Esophagus squamous epithelium (tissue), 4 donors: Measurements from ENCODE around the gene CEACAM16.

Source experiments
- POLR2A ChIP-seq, 4 donors: fragments of 450-650 bp; IDR thresholded peaks; one replicate each; pipeline ENCODE4 v1.6.1; 2017; ENCODE audit warnings: antibody characterized with exemption in 4 of 4, mild to moderate bottlenecking in 4 of 4, moderate library complexity in 3 of 4
- TF ChIP-seq, protein P1 (sequence below), 6 experiments: fragments of 450-650 bp in 4 of 6; fragments of 200-600 bp in 2 of 6; sonication (generic) in 2 of 6; IDR thresholded peaks; one replicate each; pipeline ENCODE4 v1.5.1; 2016 to 2019; ENCODE audit warnings: antibody characterized with exemption in 6 of 6, mild to moderate bottlenecking in 4 of 6, moderate library complexity in 4 of 6

DNA sequence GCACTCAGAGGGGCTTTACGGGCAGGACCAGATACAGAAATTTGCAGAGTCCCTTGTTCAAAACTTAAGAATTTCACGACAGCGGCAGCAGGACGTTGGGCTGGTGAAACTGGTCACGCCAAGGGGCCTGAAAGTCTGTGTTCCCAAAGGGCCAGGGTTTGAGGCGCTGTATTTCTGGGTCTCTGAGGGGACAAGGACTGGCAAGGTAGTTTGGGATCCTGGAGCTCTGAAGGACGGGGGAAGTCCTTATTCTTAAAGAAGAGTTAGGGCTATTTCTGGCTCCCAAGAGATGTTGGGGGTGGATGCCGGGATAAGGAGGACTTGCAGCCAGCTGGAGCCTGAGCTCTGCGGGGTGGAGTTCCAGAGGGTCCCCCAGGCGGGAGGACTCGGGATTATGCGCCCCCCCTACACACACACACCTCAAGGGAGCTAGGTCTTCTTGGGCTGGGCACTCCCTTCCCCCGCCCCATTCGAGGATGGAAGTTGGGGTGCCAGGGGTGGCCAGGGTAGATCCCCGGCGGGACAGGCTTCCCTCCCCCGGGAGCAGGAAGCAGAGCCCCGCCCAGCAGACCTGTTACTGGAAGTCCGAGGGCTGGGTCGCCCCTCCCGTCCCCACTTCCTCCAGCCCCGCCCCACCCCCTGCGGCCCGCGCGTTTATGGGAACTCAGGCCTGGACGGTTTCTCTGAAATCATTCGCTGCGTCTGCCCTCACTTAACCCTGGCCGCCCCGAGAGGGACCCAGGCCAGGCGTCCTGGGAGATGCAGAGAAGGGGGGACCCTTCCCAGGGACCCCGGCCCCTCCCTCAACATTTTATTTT lies 55.2 kb downstream of the CEACAM16 start:
- TF ChIP-seq, protein P1, sequence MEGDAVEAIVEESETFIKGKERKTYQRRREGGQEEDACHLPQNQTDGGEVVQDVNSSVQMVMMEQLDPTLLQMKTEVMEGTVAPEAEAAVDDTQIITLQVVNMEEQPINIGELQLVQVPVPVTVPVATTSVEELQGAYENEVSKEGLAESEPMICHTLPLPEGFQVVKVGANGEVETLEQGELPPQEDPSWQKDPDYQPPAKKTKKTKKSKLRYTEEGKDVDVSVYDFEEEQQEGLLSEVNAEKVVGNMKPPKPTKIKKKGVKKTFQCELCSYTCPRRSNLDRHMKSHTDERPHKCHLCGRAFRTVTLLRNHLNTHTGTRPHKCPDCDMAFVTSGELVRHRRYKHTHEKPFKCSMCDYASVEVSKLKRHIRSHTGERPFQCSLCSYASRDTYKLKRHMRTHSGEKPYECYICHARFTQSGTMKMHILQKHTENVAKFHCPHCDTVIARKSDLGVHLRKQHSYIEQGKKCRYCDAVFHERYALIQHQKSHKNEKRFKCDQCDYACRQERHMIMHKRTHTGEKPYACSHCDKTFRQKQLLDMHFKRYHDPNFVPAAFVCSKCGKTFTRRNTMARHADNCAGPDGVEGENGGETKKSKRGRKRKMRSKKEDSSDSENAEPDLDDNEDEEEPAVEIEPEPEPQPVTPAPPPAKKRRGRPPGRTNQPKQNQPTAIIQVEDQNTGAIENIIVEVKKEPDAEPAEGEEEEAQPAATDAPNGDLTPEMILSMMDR (IDR thresholded peaks at IDR 0.05): no peak
- TF ChIP-seq POLR2A (IDR thresholded peaks at IDR 0.05): peak in 1 of 4 donors; percentile 68
